Caco-2 (cell line): Measurements from ENCODE around the gene CACNA1D. TPM values are rescaled to one million over a fixed set of nuclear protein-coding genes. Genes with fewer than 3 reads are reported as not detected.

Experiments
- BruUV-seq: library from RNA; stranded (reverse); fragments of 400-500 nt; replicated peaks from 2 replicates; lab custom pipeline; 2021; lab: Mats Ljungman, UMichigan
- CTCF ChIA-PET: fragments of 300-600 bp; sonication (Branson Sonifier 250); formaldehyde crosslinking; loops from one replicate; lab custom pipeline; 2022; ENCODE audit warnings: antibody characterized with exemption; lab: Charles Lee
- POLR2A ChIA-PET: fragments of 300-600 bp; sonication (Branson Sonifier 250); formaldehyde crosslinking; loops from one replicate; lab custom pipeline; 2022; ENCODE audit warnings: antibody characterized with exemption; lab: Charles Lee
- DNase-seq, 2 experiments: peaks; one replicate each; pipeline versions ENCODE4 v3.0.0 to v3.0.0-alpha.2; 2020 to 2022
- H3K27me3 ChIP-seq: replicated peaks from 2 replicates; pipeline ENCODE4 v1.6.0; 2011; ENCODE audit warnings: low read length; ENCODE audit not compliant: control insufficient read depth, insufficient read depth
- H3K36me3 ChIP-seq: 2 replicates; pipeline ENCODE4 v1.5.1; 2011; ENCODE audit warnings: low read length; ENCODE audit not compliant: control insufficient read depth, insufficient read depth
- H3K4me1 ChIP-seq: fragments of 250-450 bp; sonication (Bioruptor Pico); 2 replicates; pipeline ENCODE4 v1.5.1; 2020; ENCODE audit warnings: mild to moderate bottlenecking
- H3K4me3 ChIP-seq: 2 replicates; pipeline ENCODE4 v1.5.1; 2011; ENCODE audit warnings: low read depth, mild to moderate bottlenecking, control low read depth, low read length
- H3K9me3 ChIP-seq: fragments of 250-450 bp; sonication (Bioruptor Pico); 2 replicates; pipeline ENCODE4 v1.5.1; 2020; ENCODE audit warnings: mild to moderate bottlenecking, moderate library complexity
- H3K27ac Mint-ChIP-seq: one replicate; pipeline ENCODE4 v1.8.0; 2022; ENCODE audit warnings: mixed read lengths; ENCODE audit not compliant: unreplicated experiment
- H3K27me3 Mint-ChIP-seq: one replicate; pipeline ENCODE4 v1.8.0; 2022; ENCODE audit warnings: mixed read lengths; ENCODE audit not compliant: insufficient read depth, unreplicated experiment
- H3K36me3 Mint-ChIP-seq: one replicate; pipeline ENCODE4 v1.8.0; 2022; ENCODE audit warnings: mild to moderate bottlenecking, mixed read lengths; ENCODE audit not compliant: insufficient read depth, unreplicated experiment
- H3K4me1 Mint-ChIP-seq: one replicate; pipeline ENCODE4 v1.8.0; 2022; ENCODE audit warnings: low read depth, mixed read lengths; ENCODE audit not compliant: unreplicated experiment
- H3K4me3 Mint-ChIP-seq: one replicate; pipeline ENCODE4 v1.8.0; 2022; ENCODE audit warnings: mild to moderate bottlenecking, moderate library complexity, mixed read lengths; ENCODE audit not compliant: unreplicated experiment
- H3K9me3 Mint-ChIP-seq: one replicate; pipeline ENCODE4 v1.8.0; 2022; ENCODE audit warnings: mixed read lengths; ENCODE audit not compliant: unreplicated experiment
- CTCF ChIP-seq, 2 experiments: fragments of 200-600 bp in 1 of 2; IDR thresholded peaks; 1 replicate in 1 of 2; 2 replicates in 1 of 2; pipeline versions ENCODE4 v1.5.1 to v1.8.0; 2011 to 2022; ENCODE audit warnings: antibody characterized with exemption in 1 of 2, control low read depth in 1 of 2, inconsistent platforms in 1 of 2, low read depth in 1 of 2, low read length in 1 of 2, mild to moderate bottlenecking in 1 of 2, moderate library complexity in 1 of 2; ENCODE audit not compliant: insufficient read depth in 1 of 2, severe bottlenecking in 1 of 2, unreplicated experiment in 1 of 2
- intact Hi-C: fragments of 100-400 bp; cut with micrococcal nuclease; formaldehyde crosslinking; loops from one replicate; pipeline ENCODE4 v1.10.0; 2022; ENCODE audit not compliant: unreplicated experiment
- total RNA-seq: library from RNA; stranded (reverse); gene quantifications from 2 replicates; pipeline ENCODE4 v1.2.3, GENCODE V29; 2022

The CACNA1D gene
- total RNA-seq, 1 experiment from 2014 or later, result 13.3 TPM

GRCh38 chr3:53693451-53693850 lies 199.0 kb downstream of the CACNA1D start:
- Mint-ChIP-seq H3K4me1 (peaks cover 16% of the 10 kb centered on the region), H3K4me3 (no peak overlapping the region), H3K27ac (no peak overlapping the region), H3K36me3 (no peaks in the 10 kb centered on the region), H3K9me3 (no peaks in the 10 kb centered on the region), H3K27me3 (no peaks in the 10 kb centered on the region)
- POLR2A ChIA-PET, result no interaction called here
- CTCF ChIA-PET, result no interaction called here
- Histone ChIP-seq H3K4me3 (no peak overlapping the region), H3K4me1 (peaks cover 5% of the 10 kb centered on the region; the same call in 1 of the 2 replicates), H3K27me3 (no peaks in the 10 kb centered on the region), H3K36me3 (no peaks in the 10 kb centered on the region), H3K9me3 (no peaks in the 10 kb centered on the region)
- no peak for DNase-seq
- intact Hi-C loops, result no loop called here
- BruUV-seq, result no TSS peak
- no peak for TF ChIP-seq CTCF (IDR thresholded peaks at IDR 0.05; ENCODE audit: insufficient read depth in 1 of 2, low read depth in 1 of 2, low read length in 1 of 2, severe bottlenecking in 1 of 2, unreplicated experiment in 1 of 2)

GRCh38 chr3:53694046-53694445 lies 199.6 kb downstream of the CACNA1D start:
- no TSS peak for BruUV-seq
- intact Hi-C loops, result no loop called here
- no peaks in the 10 kb centered on the region for H3K4me1 ChIP-seq
- no peak for TF ChIP-seq CTCF (IDR thresholded peaks at IDR 0.05; ENCODE audit: insufficient read depth in 1 of 2, low read depth in 1 of 2, low read length in 1 of 2, severe bottlenecking in 1 of 2, unreplicated experiment in 1 of 2)
- Mint-ChIP-seq H3K4me3 (no peak overlapping the region), H3K27ac (no peak overlapping the region), H3K4me1 (peaks cover 12% of the 10 kb centered on the region), H3K27me3 (no peaks in the 10 kb centered on the region), H3K9me3 (no peaks in the 10 kb centered on the region), H3K36me3 (no peaks in the 10 kb centered on the region)
- no peaks in the 10 kb centered on the region for H3K36me3 ChIP-seq
- POLR2A ChIA-PET, result no interaction called here
- DNase-seq, result no peak
- H3K27me3 ChIP-seq, result no peaks in the 10 kb centered on the region
- H3K9me3 ChIP-seq, result no peaks in the 10 kb centered on the region
- CTCF ChIA-PET, result no interaction called here
- H3K4me3 ChIP-seq, result no peak overlapping the region

GRCh38 chr3:53694666-53695323 lies 200.4 kb downstream of the CACNA1D start:
- intact Hi-C loops, result no loop called here
- POLR2A ChIA-PET, result no interaction called here
- DNase-seq, result no peak
- H3K36me3 ChIP-seq, result no peaks in the 10 kb centered on the region
- H3K4me1 Mint-ChIP-seq, result peaks cover 6% of the 10 kb centered on the region
- H3K36me3 Mint-ChIP-seq, result no peaks in the 10 kb centered on the region
- no peak for TF ChIP-seq CTCF (IDR thresholded peaks at IDR 0.05; ENCODE audit: insufficient read depth in 1 of 2, low read depth in 1 of 2, low read length in 1 of 2, severe bottlenecking in 1 of 2, unreplicated experiment in 1 of 2)
- H3K4me3 Mint-ChIP-seq, result no peak overlapping the region
- no peaks in the 10 kb centered on the region for H3K27me3 ChIP-seq
- no peak overlapping the region for H3K27ac Mint-ChIP-seq
- no peaks in the 10 kb centered on the region for H3K9me3 Mint-ChIP-seq
- no peaks in the 10 kb centered on the region for H3K4me1 ChIP-seq
- H3K4me3 ChIP-seq, result no peak overlapping the region
- H3K9me3 ChIP-seq, result no peaks in the 10 kb centered on the region
- no TSS peak for BruUV-seq
- CTCF ChIA-PET, result no interaction called here
- H3K27me3 Mint-ChIP-seq, result no peaks in the 10 kb centered on the region
